K562 (cell line): ENCODE data around the gene KLRD1. TPM values are rescaled to one million over a fixed set of nuclear protein-coding genes. Genes with fewer than 3 reads are reported as not detected.
A peak's percentile ranks its signal among the peaks of the same experiment; 100 is the strongest.

Source experiments
- ATAC-seq: fragments of 200-7000 bp; cut with Tn5 transposase; 3 replicates; pipeline ENCODE4 v1.9.1; 2020; ENCODE audit warnings: moderate library complexity
- BruUV-seq: library from RNA; stranded (reverse); fragments of 400-500 nt; replicated peaks from 2 replicates; lab custom pipeline; 2021; lab: Mats Ljungman, UMichigan
- CTCF ChIA-PET: fragments of 300-600 bp; formaldehyde crosslinking; extraction: SDS; loops from one replicate; lab custom pipeline; 2021; ENCODE audit warnings: low intra/inter-chr PET ratio; lab: Yijun Ruan, JAX
- POLR2A ChIA-PET: fragments of 300-600, 350-650 bp; sonication (Branson Sonifier 250); formaldehyde crosslinking; extraction: SDS; loops from one replicate; lab custom pipeline; 2021; ENCODE audit warnings: antibody characterized with exemption, inconsistent platforms; lab: Yijun Ruan, JAX
- DNase-seq, 4 experiments: peaks; one replicate each; pipeline versions ENCODE4 v3.0.0 to v3.0.0-alpha.2; 2011 to 2018; ENCODE audit warnings: low spot score in 3 of 4, mixed read lengths in 3 of 4; ENCODE audit errors: extremely low read depth in 1 of 4
- FAIRE-seq: peaks from 2 replicates; lab custom pipeline; 2011; peaks lifted over from hg19 to GRCh38; lab: Jason Lieb, UNC
- H2AFZ ChIP-seq: 2 replicates; pipeline ENCODE4 v1.6.0; 2011; ENCODE audit warnings: low read depth, low read length, control low read depth, inconsistent platforms
- H3K27ac ChIP-seq: fragments of 200-600 bp; 3 replicates; pipeline ENCODE4 v1.8.0; 2011; ENCODE audit warnings: low read depth, mild to moderate bottlenecking, control low read depth, inconsistent platforms, low read length, moderate library complexity, mixed read lengths; ENCODE audit errors: extremely low read depth
- H3K27me3 ChIP-seq, 2 experiments: fragments of 300-600 bp in 1 of 2; 2 replicates in 1 of 2; 3 replicates in 1 of 2; pipeline versions ENCODE4 v1.6.0 to v1.8.0; 2011; ENCODE audit warnings: inconsistent platforms in 2 of 2, low read length in 2 of 2, mild to moderate bottlenecking in 1 of 2, mixed read lengths in 1 of 2, moderate library complexity in 1 of 2; ENCODE audit not compliant: control insufficient read depth in 2 of 2, insufficient read depth in 2 of 2
- H3K36me3 ChIP-seq: fragments of 300-600 bp; 3 replicates; pipeline ENCODE4 v1.8.0; 2011; ENCODE audit warnings: mild to moderate bottlenecking, low read length, inconsistent platforms; ENCODE audit not compliant: control insufficient read depth, insufficient read depth
- H3K4me1 ChIP-seq, 2 experiments: fragments of 200-600 bp in 1 of 2; replicated peaks in 1 of 2; 2 replicates in 1 of 2; 3 replicates in 1 of 2; pipeline versions ENCODE4 v1.5.1 to v1.8.0; 2011; ENCODE audit warnings: inconsistent platforms in 2 of 2, low read length in 2 of 2, mild to moderate bottlenecking in 1 of 2, mixed read lengths in 1 of 2, moderate library complexity in 1 of 2; ENCODE audit not compliant: control insufficient read depth in 2 of 2, insufficient read depth in 2 of 2
- H3K4me2 ChIP-seq: 2 replicates; pipeline ENCODE4 v1.6.1; 2011; ENCODE audit warnings: low read length, control low read depth, inconsistent platforms, mixed read lengths; ENCODE audit not compliant: insufficient read depth
- H3K4me3 ChIP-seq: fragments of 200-600 bp; sonication (generic), shearing (Covaris generic); 2 replicates; pipeline ENCODE4 v1.5.1; 2016; ENCODE audit warnings: control low read depth, inconsistent platforms
- H3K79me2 ChIP-seq: fragments of 200-600 bp; 3 replicates; pipeline ENCODE4 v1.8.0; 2011; ENCODE audit warnings: low read length, inconsistent platforms; ENCODE audit not compliant: control insufficient read depth, insufficient read depth
- H3K9ac ChIP-seq, 2 experiments: 2 replicates each; pipeline versions ENCODE4 v1.6.0 to v1.6.1; 2011; ENCODE audit warnings: low read depth in 2 of 2, low read length in 2 of 2, control low read depth in 1 of 2, inconsistent platforms in 1 of 2, mild to moderate bottlenecking in 1 of 2, mixed read lengths in 1 of 2; ENCODE audit not compliant: insufficient read depth in 1 of 2
- H3K9me1 ChIP-seq: one replicate; pipeline ENCODE4 v1.6.0; 2011; ENCODE audit warnings: inconsistent platforms, mild to moderate bottlenecking, low read length, moderate library complexity; ENCODE audit not compliant: control insufficient read depth, insufficient read depth
- H3K9me3 ChIP-seq: replicated peaks from 2 replicates; pipeline ENCODE4 v1.5.1; 2011; ENCODE audit warnings: low read depth, low read length, inconsistent platforms; ENCODE audit not compliant: control insufficient read depth, insufficient read depth
- H4K20me1 ChIP-seq: replicated peaks from 2 replicates; pipeline ENCODE4 v1.6.1; 2011; ENCODE audit warnings: low read length, inconsistent platforms, mixed read lengths; ENCODE audit not compliant: control insufficient read depth, insufficient read depth
- HOMEZ ChIP-seq: fragments of 250-450 bp; sonication (Bioruptor Pico); IDR thresholded peaks from 2 replicates; pipeline ENCODE4 v1.4.0; 2020; ENCODE audit warnings: mild to moderate bottlenecking, moderate library complexity
- MLLT1 ChIP-seq, 2 experiments: fragments of 450-650 bp; IDR thresholded peaks; 2 replicates each; pipeline ENCODE4 v1.6.1; 2016
- PRMT5 ChIP-seq: sonication (generic); formaldehyde crosslinking; IDR thresholded peaks from 2 replicates; pipeline ENCODE4 v1.5.0; 2020; ENCODE audit warnings: missing genetic modification reagents
- YY1 ChIP-seq, 3 experiments: IDR thresholded peaks; 2 replicates each; pipeline ENCODE4 v1.6.1; 2011; ENCODE audit warnings: low read length in 2 of 3, mild to moderate bottlenecking in 2 of 3, moderate library complexity in 2 of 3, borderline replicate concordance in 1 of 3, control low read depth in 1 of 3, low read depth in 1 of 3; ENCODE audit not compliant: insufficient read depth in 3 of 3, insufficient replicate concordance in 2 of 3, control insufficient read depth in 1 of 3, insufficient read length in 1 of 3; ENCODE audit errors: extremely low read depth in 1 of 3
- WGBS: fragments of 100-300 bp; shearing (Covaris generic); methylation state at CpG from one replicate; pipeline ENCODE4 v1.1.6; 2016; ENCODE audit warnings: low coverage, mixed read lengths; ENCODE audit not compliant: insufficient coverage; ENCODE audit errors: missing lambda C conversion rate; 5-methylcytosine and 5-hydroxymethylcytosine counted together
- in situ Hi-C: fragments of 300-500 bp; cut with MboI; formaldehyde crosslinking; loops from 4 replicates; pipeline ENCODE4 v1.15.0; 2018; ENCODE audit warnings: inconsistent platforms, mixed read lengths
- intact Hi-C: fragments of 100-400 bp; cut with micrococcal nuclease; formaldehyde crosslinking; loops from 2 replicates; pipeline ENCODE4 v1.14.2; 2022
- polyA plus RNA-seq, 8 experiments: library from polyadenylated mRNA; depleted of rRNA in 4 of 8; stranded (reverse) in 5 of 8; unstranded in 3 of 8; fragments of >200 nt; fragmentation: Nextera tagmentation in 2 of 8; fragmentation: Illumina TruSeq in 1 of 8; extraction: Ambion mirVana in 2 of 8; extraction: Trizol in 1 of 8; gene quantifications; 2 replicates each; pipeline versions ENCODE4 v1.2.1 to v1.2.3, GENCODE V29; 2011 to 2014; ENCODE audit warnings: inconsistent platforms in 1 of 8, missing spikeins in 1 of 8
- total RNA-seq, 7 experiments: library from RNA; depleted of rRNA in 6 of 7; stranded (reverse); fragments of >200 nt in 6 of 7; fragmentation: Illumina TruSeq in 2 of 7; extraction: Trizol in 2 of 7; gene quantifications; 2 replicates each; pipeline versions ENCODE4 v1.2.1 to v1.2.3, GENCODE V29; 2011 to 2021; ENCODE audit warnings: low replicate concordance in 1 of 7

KLRD1 gene
- total and polyA plus RNA-seq, 9 of the 15 experiments (the other 6 are each of a cell fraction or from before 2014, with no cell fraction given): not detected

- TF ChIP-seq MLLT1 (IDR thresholded peaks at IDR 0.05) (no peak), HOMEZ (CRISPR knock-in tag) (no peak)
- TF ChIP-seq, all 486 proteins: peak for 0
These were observed 16.6 kb upstream of the KLRD1 start (continued) for GRCh38 chr12:10291030-10291429.

GRCh38 chr12:10293151-10293550 is 14.5 kb upstream of the KLRD1 start:
- DNase-seq (no peak), FAIRE-seq (no peak), ATAC-seq (no peak)
- Histone ChIP-seq H3K9me1 (no peaks in the 10 kb centered on the region), H3K9ac (no peak overlapping the region), H3K4me2 (no peak overlapping the region), H3K9me3 (no peaks in the 10 kb centered on the region), H3K4me1 (no peaks in the 10 kb centered on the region), H3K27me3 (no peaks in the 10 kb centered on the region; a peak in 1 of 5 replicates), H3K4me3 (no peak overlapping the region), H3K36me3 (no peaks in the 10 kb centered on the region), H4K20me1 (no peaks in the 10 kb centered on the region), H3K27ac (no peak overlapping the region), H3K79me2 (no peaks in the 10 kb centered on the region), H2AFZ (no peak overlapping the region)
- CTCF ChIA-PET: interaction anchor here (0.6 kb wide), 1 partner anchor 9 kb away, joined by 3 read pairs; no protein-coding TSS in a partner anchor
- in situ Hi-C loops: no loop called here
- WGBS: 3% methylated on average over 3 of the region's 4 CpGs
- BruUV-seq: no TSS peak
- intact Hi-C loops: no loop called here
- POLR2A ChIA-PET: no interaction called here
- TF ChIP-seq YY1 (IDR thresholded peaks at IDR 0.05; ENCODE audit: borderline replicate concordance in 1 of 3, control insufficient read depth in 1 of 3, extremely low read depth in 1 of 3, insufficient read depth in 3 of 3, insufficient read length in 1 of 3, insufficient replicate concordance in 2 of 3, low read depth in 1 of 3, low read length in 2 of 3) (peak in 1 of 3 experiments; percentile 19), PRMT5 (no peak)
- TF ChIP-seq, all 486 proteins: peak for 1
